Measurements from ENCODE around the gene RPL26.

The RPL26 gene

DNA sequence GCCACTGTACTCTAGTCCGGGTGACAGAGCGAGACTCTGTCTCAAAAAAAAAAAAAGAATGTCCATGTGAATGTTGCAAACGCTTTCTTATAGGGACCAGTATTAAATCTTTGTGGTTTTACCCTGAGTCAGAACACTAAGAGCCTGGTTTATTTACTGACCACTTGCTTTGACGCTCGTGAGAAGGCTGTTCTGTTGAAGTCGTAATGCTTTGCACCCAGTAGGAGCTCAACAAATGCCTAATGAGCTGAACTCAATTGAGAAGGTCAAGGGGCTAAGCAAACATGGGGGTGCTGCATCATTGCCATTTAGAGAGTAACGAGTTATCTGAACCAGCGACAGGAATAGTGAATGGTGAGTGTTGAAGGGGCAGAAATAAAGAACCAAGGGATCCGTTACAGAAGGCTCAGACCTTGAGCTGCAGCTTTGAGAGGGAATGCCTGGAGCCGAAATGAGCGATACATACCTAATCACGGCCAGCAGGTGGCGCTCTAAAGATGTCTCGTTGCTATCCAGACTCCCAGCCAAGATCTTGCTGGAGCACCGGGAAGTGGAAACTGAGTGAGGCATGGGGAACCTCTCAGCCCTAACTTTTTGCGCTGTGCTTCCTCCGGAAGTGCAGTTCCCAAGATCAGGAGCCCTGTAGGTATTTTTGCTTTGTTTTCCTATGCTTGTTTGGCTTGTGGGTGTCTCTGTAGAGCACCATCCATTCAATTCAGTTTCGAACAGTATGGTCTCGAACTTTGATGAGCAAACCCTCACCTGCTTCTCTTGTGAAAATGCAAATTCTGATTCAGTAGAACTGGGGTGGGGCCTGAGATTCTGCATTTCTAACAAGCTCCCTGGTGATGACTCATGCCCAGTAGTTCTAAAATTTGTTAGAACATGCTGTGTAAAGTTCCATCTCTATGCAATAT is 27.2 kb upstream of the RPL26 start:
- TF ChIP-seq, protein P1, sequence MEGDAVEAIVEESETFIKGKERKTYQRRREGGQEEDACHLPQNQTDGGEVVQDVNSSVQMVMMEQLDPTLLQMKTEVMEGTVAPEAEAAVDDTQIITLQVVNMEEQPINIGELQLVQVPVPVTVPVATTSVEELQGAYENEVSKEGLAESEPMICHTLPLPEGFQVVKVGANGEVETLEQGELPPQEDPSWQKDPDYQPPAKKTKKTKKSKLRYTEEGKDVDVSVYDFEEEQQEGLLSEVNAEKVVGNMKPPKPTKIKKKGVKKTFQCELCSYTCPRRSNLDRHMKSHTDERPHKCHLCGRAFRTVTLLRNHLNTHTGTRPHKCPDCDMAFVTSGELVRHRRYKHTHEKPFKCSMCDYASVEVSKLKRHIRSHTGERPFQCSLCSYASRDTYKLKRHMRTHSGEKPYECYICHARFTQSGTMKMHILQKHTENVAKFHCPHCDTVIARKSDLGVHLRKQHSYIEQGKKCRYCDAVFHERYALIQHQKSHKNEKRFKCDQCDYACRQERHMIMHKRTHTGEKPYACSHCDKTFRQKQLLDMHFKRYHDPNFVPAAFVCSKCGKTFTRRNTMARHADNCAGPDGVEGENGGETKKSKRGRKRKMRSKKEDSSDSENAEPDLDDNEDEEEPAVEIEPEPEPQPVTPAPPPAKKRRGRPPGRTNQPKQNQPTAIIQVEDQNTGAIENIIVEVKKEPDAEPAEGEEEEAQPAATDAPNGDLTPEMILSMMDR (IDR thresholded peaks at IDR 0.05; ENCODE audit: borderline replicate concordance, insufficient read depth, low read depth, low read length) = peak; percentile 83
- H3K4me3 ChIP-seq (ENCODE audit: low read depth, low read length) = no peak overlapping the region

DNA sequence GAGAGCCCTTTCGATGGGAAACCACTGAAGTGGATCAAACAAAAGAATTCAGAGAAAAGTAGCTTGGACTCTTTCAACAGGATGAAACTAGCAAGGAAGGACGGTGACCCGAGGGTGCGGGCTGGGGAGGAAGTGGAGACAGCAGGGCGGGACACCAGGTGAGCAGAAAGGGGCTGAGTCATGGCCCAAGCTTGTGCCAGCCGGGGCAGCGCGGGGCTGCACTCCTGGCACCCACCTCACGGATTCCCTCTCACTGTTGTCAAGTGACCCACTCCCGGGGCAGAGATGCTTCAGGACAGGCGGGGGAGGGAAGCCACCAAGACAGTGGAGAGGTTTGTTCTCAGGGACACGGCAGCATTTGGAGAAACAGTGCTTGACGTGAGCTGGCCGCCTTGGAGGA is 25.4 kb upstream of the RPL26 start:
- no peak overlapping the region for H3K4me3 ChIP-seq (ENCODE audit: low read depth, low read length)
- TF ChIP-seq, protein P1 (IDR thresholded peaks at IDR 0.05; ENCODE audit: borderline replicate concordance, insufficient read depth, low read depth, low read length) = no peak

DNA sequence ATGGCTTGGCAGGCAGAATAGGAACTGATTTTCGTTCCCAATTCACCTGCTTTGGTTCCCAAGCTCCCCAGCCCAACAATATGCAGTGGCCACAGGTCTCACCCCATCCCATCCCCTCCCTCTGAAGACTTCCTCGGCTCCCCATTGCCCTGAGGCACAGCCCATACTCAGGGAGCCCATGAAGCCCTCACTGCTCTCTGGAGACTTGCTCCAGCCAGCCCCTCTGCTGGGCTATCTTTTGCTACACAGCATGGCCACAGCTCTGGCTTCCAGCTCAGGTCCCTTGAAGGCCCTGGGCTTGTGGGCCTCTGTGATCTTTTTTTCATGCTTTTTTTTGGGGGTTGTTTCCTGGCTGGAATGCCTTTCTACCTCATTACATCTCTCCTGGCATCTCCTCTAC is 23.2 kb upstream of the RPL26 start:
- H3K4me3 ChIP-seq (ENCODE audit: low read depth, low read length) = no peak overlapping the region
- TF ChIP-seq, protein P1 (IDR thresholded peaks at IDR 0.05; ENCODE audit: borderline replicate concordance, insufficient read depth, low read depth, low read length) = no peak

DNA sequence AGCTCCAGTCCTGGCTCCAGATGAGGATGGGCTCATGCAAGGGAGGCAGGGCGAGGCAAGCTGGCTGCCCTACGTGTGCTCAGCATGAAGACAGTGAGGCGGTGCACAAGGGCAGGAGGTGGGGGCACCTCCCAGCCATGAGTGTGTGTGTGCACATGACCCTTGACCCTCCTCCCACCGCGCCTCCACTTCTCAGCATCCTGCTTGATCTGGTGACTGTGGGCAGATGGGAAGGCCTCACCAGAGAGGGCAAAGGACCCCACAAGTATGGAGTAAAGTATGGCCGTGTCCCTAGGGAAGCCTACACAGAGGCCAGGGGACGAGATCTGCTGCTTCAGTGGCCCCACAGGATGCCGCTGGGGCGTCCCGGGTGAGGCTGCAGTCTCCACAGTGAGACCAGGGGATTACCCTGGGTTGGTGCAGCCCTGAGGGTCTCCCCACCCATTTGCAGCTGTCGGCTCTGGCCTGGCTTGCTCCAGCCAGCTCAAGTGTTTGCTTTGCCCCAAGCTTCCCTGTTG is 22.6 kb upstream of the RPL26 start:
- no peak overlapping the region for H3K4me3 ChIP-seq (ENCODE audit: low read depth, low read length)
- TF ChIP-seq, protein P1 (IDR thresholded peaks at IDR 0.05; ENCODE audit: borderline replicate concordance, insufficient read depth, low read depth, low read length) = no peak

DNA sequence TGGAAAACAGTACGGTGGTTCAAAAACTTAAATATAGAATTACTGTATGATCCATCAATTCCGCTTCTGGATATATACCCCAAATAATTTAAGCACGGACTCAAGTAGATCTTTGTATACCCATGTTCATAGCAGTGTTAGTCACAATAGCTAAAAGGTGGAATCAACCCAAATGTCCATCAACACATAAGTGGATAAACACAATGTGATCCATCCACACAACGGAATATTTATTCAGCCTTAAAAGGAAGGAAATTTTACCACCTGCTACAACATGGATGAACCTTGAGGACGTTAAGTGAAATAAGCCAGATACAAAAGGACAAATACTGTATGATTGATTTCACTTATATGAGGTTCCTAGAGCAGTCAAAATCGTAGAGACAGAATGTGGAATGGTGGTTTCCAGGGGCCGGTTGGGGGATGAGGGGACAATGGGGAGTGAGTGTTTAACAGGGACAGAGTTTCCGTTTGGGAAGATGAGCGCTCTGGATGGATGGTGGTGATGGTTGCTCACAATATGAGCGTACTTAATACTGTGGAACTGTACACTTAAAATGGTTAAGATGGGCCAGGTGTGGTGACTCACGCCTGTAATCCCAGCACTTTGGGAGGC is 20.0 kb upstream of the RPL26 start:
- TF ChIP-seq, protein P1 (IDR thresholded peaks at IDR 0.05; ENCODE audit: borderline replicate concordance, insufficient read depth, low read depth, low read length) = no peak
- H3K4me3 ChIP-seq (ENCODE audit: low read depth, low read length) = no peak overlapping the region

DNA sequence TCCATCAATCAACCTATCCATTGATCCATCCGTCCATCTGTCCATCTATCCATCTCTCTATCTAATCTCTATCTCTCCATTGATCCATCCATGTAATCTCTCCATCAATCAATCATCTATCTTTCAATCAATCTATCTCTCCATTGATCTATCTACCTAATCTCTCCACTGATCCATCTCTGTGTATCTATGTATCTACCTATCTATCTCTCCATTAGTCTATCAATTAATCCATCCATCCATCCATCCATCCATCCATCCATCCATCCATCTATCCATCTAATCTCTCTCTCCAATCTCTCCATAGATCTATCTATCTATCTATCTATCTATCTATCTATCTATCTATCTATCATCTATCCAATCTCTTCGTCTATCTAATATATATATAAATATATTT is 18.1 kb upstream of the RPL26 start:
- TF ChIP-seq, protein P1 (IDR thresholded peaks at IDR 0.05; ENCODE audit: borderline replicate concordance, insufficient read depth, low read depth, low read length) = no peak
- no peak overlapping the region for H3K4me3 ChIP-seq (ENCODE audit: low read depth, low read length)
